M059J (cell line): ENCODE data around the gene NGEF. TPM values are rescaled to one million over a fixed set of nuclear protein-coding genes. Genes with fewer than 3 reads are reported as not detected.
"Not testable (repeated sequence)": the region's sequence is repeated elsewhere in the genome, so short reads cannot be mapped to it uniquely, and the experiment has no call there.

ENCODE experiments used
- DNase-seq: peaks from one replicate; pipeline ENCODE4 v3.0.0-alpha.2; 2012; ENCODE audit warnings: low read depth
- total RNA-seq: library from RNA; depleted of rRNA; stranded (reverse); fragments of >200 nt; shearing (Covaris generic); gene quantifications from 2 replicates; pipeline ENCODE4 v1.2.3, GENCODE V29; 2014; rRNA removed

Gene NGEF
- 3.5 and 7.8 TPM in 2 replicates for total RNA-seq

GRCh38 chr2:233013027-233013461 lies at the start of gene NGEF:
Gene NGEF (minus strand): TSS chr2:233013256. CDS start chr2:232974890, 38,366 bp downstream.
- DNase-seq: no peak

- no peak for DNase-seq
Observed at GRCh38 chr2:233062451-233062850, 49.4 kb upstream of the NGEF start.

GRCh38 chr2:233061591-233062450 lies 48.8 kb upstream of the NGEF start:
- DNase-seq: no peak

- no peak for DNase-seq
Observed at GRCh38 chr2:233060980-233061590, 48.0 kb upstream of the NGEF start.

- DNase-seq: no peak
Observed at GRCh38 chr2:233060501-233060979, 47.5 kb upstream of the NGEF start.

GRCh38 chr2:233059797-233060500 lies 46.9 kb upstream of the NGEF start, which contains the start of gene INPP5D:
Gene INPP5D (plus strand): TSS chr2:233060342. CDS start chr2:233060479, 137 bp downstream.
- no peak for DNase-seq

- DNase-seq: no peak
Observed at GRCh38 chr2:233059547-233059796, 46.4 kb upstream of the NGEF start.

- DNase-seq: no peak
Observed at GRCh38 chr2:233058717-233059546, 45.9 kb upstream of the NGEF start.

- DNase-seq: no peak
Observed at GRCh38 chr2:233056961-233057605, 44.0 kb upstream of the NGEF start.

- no peak for DNase-seq
Observed at GRCh38 chr2:233055362-233055761, 42.3 kb upstream of the NGEF start.

GRCh38 chr2:233053928-233054784 lies 41.1 kb upstream of the NGEF start:
- DNase-seq: peak; percentile 37

- not testable (repeated sequence) for DNase-seq
Observed at GRCh38 chr2:233052517-233052916, 39.5 kb upstream of the NGEF start.

- DNase-seq: peak; percentile 83
Observed at GRCh38 chr2:233051241-233052149, 38.4 kb upstream of the NGEF start.

GRCh38 chr2:233049194-233049761 lies 36.2 kb upstream of the NGEF start:
- DNase-seq: no peak

- no peak for DNase-seq
Observed at GRCh38 chr2:233048569-233049193, 35.6 kb upstream of the NGEF start.

GRCh38 chr2:233047667-233048066 lies 34.6 kb upstream of the NGEF start:
- DNase-seq: no peak

- DNase-seq: no peak
Observed at GRCh38 chr2:233047206-233047605, 34.1 kb upstream of the NGEF start.

- no peak for DNase-seq
Observed at GRCh38 chr2:233044974-233045605, 32.0 kb upstream of the NGEF start.
